Bone marrow (tissue), 2 donors: ENCODE data around the gene NCOA7.

ENCODE experiments used
- DNase-seq, 2 donors: peaks; one replicate each; lab custom pipeline; 2025; lab: John Stamatoyannopoulos, UW

Gene NCOA7

DNA sequence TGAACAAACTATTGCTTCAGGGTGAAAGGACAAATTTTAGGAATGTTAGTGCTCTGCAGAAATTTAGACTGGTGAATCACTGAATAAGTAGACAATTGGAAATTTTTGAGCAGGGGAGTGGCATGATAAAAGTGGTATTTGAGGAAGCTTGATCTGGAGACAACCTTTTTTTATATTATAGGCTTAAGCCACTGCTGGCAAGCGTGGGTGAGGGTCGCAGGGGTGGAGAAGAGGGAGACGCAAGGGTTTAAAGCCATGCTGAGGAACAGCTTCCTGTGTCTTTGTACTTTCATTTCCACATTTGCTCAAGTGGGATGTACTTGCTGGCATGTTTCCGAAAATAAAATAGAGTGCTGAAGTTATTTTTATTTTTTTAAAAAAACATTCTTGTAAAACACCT, 23.7 kb downstream of the NCOA7 start:
- DNase-seq, result no peak

DNA sequence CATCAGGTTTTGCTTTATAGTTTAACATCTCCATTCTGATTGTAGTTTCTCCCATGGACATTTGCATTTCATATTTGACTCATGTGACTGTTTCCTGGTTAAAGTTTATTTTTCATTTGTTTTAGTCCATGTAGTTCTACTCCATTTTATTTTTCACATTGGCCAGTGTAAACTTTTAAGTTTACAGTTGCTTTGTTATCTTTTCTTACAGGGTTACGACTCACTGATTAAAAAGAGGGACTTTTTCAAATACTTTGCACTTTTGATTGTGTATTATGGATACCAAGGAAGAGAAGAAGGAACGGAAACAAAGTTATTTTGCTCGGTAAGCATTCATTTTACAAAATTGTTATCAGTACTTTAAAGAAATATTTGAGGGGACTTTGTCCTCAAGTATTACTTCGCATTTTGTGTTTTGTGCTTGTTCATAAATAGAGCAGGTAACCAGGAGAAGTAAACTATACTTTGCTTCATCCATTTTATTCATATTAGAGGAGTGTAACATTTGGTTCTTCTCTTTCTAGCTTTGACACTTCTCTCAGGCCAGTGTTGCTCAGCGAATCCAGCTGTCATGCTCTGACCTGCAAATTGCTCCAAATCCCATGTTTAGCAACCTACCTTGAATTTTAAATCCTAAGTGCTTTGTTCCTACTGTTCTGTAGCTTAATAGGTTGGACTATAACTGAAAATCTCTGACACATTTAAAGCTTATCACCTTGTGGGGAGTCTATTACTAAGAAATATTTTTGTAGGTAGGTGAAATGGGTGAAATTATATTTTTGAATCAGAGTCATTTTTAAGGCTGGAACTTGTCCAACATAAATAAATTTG, 24.5 kb downstream of the NCOA7 start:
- DNase-seq, result no peak

GRCh38 chr6:125816828-125817280, 26.1 kb downstream of the NCOA7 start:
- DNase-seq, result no peak

GRCh38 chr6:125818225-125818657, 27.5 kb downstream of the NCOA7 start:
- DNase-seq, result no peak

- DNase-seq, result no peak
Observed at GRCh38 chr6:125818772-125819260, 28.1 kb downstream of the NCOA7 start.

DNA sequence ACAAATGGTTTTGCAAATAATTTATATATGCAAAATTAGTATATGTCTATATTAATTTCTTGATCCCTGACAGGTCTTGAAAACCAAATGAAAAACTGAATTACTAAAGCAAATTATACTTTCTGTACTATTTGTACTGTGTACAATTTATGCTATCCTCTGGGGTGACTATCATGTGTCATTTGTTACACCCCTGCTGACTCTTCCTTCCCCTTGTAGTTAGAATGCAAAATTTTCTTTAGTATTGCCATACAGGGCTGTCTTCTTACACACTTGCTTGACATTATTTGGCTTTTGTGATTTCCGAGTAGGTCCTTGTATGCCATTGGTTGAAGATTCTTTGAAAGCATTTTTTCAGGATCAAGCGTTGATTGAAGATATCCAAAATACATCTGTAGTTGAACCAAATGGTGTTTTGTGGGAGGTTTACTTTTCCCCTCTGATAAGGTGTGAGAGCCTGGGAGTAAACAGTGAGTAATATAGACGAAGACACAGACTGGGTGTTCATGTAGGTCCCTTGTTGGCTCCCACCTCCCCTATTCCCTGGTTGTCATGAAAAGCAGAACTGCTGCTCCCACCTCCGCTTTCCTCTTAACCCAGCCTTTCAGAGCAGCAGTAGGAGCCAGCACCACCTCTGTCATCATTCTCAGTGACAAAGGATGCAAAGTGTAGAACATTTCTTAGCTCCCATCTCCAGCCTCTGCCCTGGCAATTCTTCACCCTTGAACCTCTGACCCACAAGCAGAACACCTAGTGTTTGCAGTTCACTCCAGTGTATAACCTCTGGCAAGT, 29.0 kb downstream of the NCOA7 start:
- DNase-seq, result peak in 1 of 2 donors; percentile 26

- peak in 1 of 2 donors; percentile 15 for DNase-seq
Observed at GRCh38 chr6:125821825-125822281, 31.1 kb downstream of the NCOA7 start.

DNA sequence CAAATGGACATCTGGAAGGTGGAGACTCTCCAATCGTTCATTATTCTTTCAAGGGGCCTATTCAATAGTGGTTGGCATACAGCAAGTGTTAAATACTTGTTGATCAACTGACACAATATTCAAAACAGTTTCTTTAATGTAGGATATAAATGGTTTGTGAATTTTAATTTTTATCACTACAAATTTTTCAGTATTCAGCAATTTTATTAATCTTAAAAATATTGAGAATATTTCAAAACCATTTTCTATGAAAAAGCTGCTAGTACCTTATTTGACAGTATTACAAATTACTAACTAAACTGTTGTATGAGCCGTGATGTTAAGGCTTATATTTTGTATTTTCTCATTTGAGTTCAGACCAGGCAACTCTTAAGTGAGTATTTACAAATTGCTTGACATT, 32.4 kb downstream of the NCOA7 start:
- DNase-seq, result no peak

- no peak for DNase-seq
Observed at GRCh38 chr6:125824946-125825771, 34.4 kb downstream of the NCOA7 start.

GRCh38 chr6:125826695-125827463, 36.1 kb downstream of the NCOA7 start:
- DNase-seq, result no peak

GRCh38 chr6:125827788-125828320, 37.1 kb downstream of the NCOA7 start:
- no peak for DNase-seq

GRCh38 chr6:125828476-125829039, 37.8 kb downstream of the NCOA7 start:
- no peak for DNase-seq

DNA sequence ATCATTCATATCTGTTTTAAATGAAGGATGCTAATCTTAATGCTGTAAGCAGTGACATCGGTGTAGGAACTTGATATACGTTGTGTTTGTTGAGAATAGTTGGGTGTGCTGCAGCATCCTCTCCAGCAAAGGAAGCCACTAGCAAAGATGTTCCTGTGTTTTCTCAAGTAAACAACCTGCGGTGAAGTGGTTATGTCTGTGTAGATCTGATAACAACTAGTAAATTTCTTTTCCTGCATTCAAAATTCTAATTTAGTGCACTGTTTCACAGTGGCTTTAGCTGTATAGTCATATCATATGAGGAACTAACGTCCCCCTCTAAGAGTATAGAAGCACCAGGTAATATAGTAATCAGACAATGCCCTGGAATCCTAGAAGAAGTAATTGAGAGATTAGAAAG, 38.7 kb downstream of the NCOA7 start:
- peak in 1 of 2 donors; percentile 95 for DNase-seq

- peak in 1 of 2 donors; percentile 39 for DNase-seq
Observed at GRCh38 chr6:125831659-125832058, 40.9 kb downstream of the NCOA7 start.

DNA sequence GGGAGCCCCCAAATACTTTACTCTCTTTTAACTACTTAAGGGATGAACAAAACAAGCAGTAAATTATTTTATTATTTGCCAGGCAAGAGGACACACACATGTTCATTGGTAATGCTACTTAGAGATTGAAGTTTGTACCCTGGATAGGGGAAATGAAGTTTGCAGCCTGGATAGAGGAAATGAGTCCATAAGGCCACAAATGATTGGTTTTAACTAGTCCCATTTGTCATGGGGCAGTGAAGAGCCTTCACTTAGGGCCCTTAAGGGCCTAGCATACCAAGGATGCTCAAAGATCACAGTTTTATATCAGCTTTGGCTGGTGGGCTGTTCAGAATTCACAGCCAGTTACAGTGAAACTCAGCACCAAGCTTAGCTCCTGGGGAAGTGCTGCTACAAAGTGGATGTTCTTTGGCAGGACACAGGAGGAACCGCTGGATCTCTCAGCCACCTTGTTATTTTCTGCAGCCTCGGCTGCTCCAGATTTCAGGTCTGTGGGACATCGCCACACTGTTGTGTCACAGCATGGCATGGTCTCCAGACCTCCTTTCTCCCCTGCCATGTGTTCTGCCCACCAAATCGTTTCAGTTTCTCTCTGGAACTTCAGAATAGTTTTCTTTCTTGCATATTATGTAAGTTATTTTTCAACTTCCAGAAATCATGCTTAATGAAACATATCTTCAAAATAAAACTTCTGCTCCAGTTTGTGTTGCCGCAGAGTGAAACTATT, 41.8 kb downstream of the NCOA7 start:
- DNase-seq, result no peak

GRCh38 chr6:125834348-125834747, 43.6 kb downstream of the NCOA7 start:
- DNase-seq, result no peak

DNA sequence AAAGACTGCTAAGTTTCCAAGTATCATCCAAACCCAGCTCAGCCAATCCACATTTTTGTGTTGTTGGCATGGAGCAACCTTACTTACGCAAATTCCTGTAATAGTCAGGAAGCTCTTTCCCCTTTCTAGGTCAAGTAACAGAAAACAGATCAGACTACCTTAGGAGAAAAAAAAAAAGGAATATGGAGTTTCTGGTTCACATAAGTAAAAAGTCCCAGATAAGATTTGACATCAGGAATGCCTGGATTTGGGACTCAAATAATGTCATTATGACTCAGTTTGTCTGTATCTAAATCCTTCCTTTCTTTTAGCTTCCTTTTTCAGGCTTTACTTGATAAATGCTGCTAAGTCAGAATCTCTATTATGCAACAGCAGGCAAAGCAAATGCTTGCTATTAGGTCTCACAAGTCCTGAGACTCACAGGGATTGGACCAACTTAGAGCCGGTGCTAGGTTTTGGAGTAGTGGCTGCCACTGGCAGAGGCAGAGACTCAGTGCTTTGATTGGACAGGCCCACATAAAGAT, 44.5 kb downstream of the NCOA7 start:
- no peak for DNase-seq

DNA sequence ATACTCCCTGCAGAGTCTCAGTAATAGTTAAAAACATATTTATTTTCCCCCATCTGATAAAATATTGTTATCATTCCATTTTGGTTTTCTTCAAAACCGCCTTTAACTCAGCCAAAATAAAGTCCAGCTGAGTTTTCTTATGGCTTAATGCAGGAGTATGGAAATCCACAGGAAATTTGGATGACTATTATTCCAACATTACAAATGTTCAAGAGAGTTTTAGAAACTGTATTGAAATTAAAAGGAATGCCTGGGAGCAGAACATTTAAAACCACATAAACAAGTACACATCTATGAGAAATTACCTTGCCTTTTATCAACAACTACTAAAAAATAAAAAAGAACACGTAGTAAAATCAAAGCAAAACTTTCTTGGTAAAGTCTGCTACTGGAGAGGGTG, 45.7 kb downstream of the NCOA7 start:
- no peak for DNase-seq

- DNase-seq, result no peak
Observed at GRCh38 chr6:125839471-125839870, 48.7 kb downstream of the NCOA7 start.

- DNase-seq, result no peak
Observed at GRCh38 chr6:125839879-125840278, 49.1 kb downstream of the NCOA7 start.
